ENCODE data around the gene MCOLN2.
"Not testable (repeated sequence)": the region's sequence is repeated elsewhere in the genome, so short reads cannot be mapped to it uniquely, and the experiment has no call there.

The MCOLN2 gene

GRCh38 chr1:84988588-84988987 is 8.3 kb downstream of the MCOLN2 start:
- Histone ChIP-seq H3K9me3 (no peaks in the 10 kb centered on the region), H3K27me3 (no peaks in the 10 kb centered on the region), H3K4me3 (ENCODE audit: low read depth, low read length) (no peak overlapping the region), H3K4me1 (no peaks in the 10 kb centered on the region), H3K36me3 (no peaks in the 10 kb centered on the region)
- DNase-seq, result no peak
- TF ChIP-seq CTCF (IDR thresholded peaks at IDR 0.05; ENCODE audit: low read depth, low read length), result no peak

DNA sequence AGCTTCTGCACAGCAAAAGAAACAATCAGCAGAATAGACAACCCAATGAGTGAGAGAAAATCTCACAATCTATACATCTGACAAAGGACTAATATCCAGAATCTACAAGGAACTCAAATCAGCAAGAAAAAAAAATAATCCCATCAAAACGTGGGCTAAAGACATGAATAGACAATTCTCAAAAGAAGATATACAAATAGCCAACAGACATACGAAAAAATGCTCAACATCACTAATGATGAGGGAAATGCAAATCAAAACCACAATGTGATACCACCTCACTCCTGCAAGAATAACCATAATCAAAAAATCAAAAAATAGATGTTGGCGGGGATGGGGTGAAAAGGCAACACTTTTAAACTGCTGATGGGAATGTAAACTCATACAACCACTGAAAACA is 10.4 kb downstream of the MCOLN2 start:
- not testable (repeated sequence) for H3K27me3 ChIP-seq; H3K4me3 ChIP-seq (ENCODE audit: low read depth, low read length); H3K36me3 ChIP-seq; DNase-seq; H3K9me3 ChIP-seq; H3K4me1 ChIP-seq

- DNase-seq, result no peak
- Histone ChIP-seq H3K4me1 (no peaks in the 10 kb centered on the region), H3K9me3 (no peaks in the 10 kb centered on the region), H3K36me3 (no peaks in the 10 kb centered on the region), H3K4me3 (ENCODE audit: low read depth, low read length) (no peak overlapping the region), H3K27me3 (no peaks in the 10 kb centered on the region)
- TF ChIP-seq CTCF (IDR thresholded peaks at IDR 0.05; ENCODE audit: low read depth, low read length), result no peak
Observed at GRCh38 chr1:84985365-84985764, 11.5 kb downstream of the MCOLN2 start.

GRCh38 chr1:84982395-84982794 is 14.5 kb downstream of the MCOLN2 start:
- DNase-seq, result no peak

GRCh38 chr1:84975035-84975434 is 21.9 kb downstream of the MCOLN2 start:
- no peak for DNase-seq
- Histone ChIP-seq H3K9me3 (no peaks in the 10 kb centered on the region), H3K36me3 (no peaks in the 10 kb centered on the region), H3K4me1 (no peaks in the 10 kb centered on the region), H3K27me3 (no peaks in the 10 kb centered on the region), H3K4me3 (ENCODE audit: low read depth, low read length) (no peak overlapping the region)
- TF ChIP-seq CTCF (IDR thresholded peaks at IDR 0.05; ENCODE audit: low read depth, low read length), result no peak

More at GRCh38 chr1:84982395-84982794, 14.5 kb downstream of the MCOLN2 start:
- no peaks in the 10 kb centered on the region for H3K27me3 ChIP-seq
- no peaks in the 10 kb centered on the region for H3K36me3 ChIP-seq
- no peaks in the 10 kb centered on the region for H3K4me1 ChIP-seq
- no peak overlapping the region for H3K4me3 ChIP-seq (ENCODE audit: low read depth, low read length)
- TF ChIP-seq CTCF (IDR thresholded peaks at IDR 0.05; ENCODE audit: low read depth, low read length), result no peak
- H3K9me3 ChIP-seq, result no peaks in the 10 kb centered on the region

DNA sequence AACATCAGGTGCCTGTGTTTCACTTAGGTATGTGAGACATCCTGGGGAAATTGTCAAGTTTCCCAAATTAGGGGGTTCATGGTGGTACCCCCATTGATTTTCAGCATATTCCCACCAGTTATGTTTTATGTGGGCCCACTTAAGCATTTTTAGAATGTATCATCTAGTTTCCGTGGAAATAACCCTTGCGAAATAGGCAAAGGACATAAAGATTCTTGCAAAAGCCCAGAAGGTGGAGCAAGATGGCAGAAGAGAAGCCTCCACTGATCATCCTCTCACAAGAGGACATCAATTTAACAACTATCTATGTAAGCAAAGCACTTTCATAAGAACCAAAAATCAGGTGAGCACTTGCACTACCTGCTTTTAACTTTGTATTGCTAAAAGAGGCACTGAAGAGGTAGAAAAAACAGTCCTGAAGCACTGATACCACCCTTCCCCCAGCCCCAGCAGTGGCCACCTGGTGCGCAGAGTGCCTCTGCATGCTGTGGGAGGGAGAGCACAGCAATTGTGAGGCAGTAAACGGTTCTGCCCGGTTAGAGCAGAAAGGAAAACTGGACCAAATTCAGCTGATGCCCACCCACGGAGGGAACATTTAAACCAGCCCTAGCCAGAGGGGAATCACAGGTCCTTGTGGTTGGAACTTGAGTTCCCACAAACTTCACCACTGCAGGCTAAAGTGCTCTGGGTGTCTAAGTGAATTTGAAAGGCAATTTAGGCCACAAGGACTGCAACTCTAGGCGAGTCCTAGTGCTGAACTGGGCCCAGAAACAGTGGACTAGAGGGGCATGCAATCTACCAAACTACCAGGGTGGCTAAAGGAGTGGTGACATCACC is 23.2 kb downstream of the MCOLN2 start:
- no peak for DNase-seq
- Histone ChIP-seq H3K4me3 (ENCODE audit: low read depth, low read length) (no peak overlapping the region), H3K27me3 (no peaks in the 10 kb centered on the region), H3K4me1 (no peaks in the 10 kb centered on the region), H3K36me3 (no peaks in the 10 kb centered on the region), H3K9me3 (no peaks in the 10 kb centered on the region)
- TF ChIP-seq CTCF (IDR thresholded peaks at IDR 0.05; ENCODE audit: low read depth, low read length), result no peak

All from BE2C (cell line).